Suppressor macrophage (primary cell): ENCODE measurements around the gene LYPLA2.
"Not testable (repeated sequence)": the region's sequence is repeated elsewhere in the genome, so short reads cannot be mapped to it uniquely, and the experiment has no call there.

Experiments
- DNase-seq, 4 experiments: peaks; one replicate each; pipeline ENCODE4 v3.0.0-alpha.2; 2020 to 2022

LYPLA2 gene

DNA sequence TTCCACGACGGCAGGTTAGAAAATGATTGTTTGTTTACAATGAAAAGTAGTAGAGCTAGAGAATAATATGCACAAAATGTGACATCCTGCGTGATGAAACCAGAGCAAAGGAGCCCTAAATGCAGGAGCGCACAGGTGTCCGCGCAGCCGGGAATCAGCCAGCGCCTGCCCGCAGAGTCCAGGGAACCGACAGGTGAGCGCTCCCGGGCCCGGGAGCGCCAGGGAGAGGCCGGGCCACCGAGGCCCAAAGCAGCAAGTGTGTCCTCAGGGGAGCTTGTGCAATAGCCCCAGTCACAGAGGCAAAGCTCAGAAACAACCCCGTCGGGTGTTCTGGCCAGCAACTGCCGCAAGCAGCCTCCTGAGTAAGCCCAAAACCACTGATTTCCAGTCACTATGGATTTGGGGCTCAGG is 10.4 kb downstream of the LYPLA2 start:
- peak in 3 of 4 experiments; percentile 44 to 63 (median 51) for DNase-seq

DNA sequence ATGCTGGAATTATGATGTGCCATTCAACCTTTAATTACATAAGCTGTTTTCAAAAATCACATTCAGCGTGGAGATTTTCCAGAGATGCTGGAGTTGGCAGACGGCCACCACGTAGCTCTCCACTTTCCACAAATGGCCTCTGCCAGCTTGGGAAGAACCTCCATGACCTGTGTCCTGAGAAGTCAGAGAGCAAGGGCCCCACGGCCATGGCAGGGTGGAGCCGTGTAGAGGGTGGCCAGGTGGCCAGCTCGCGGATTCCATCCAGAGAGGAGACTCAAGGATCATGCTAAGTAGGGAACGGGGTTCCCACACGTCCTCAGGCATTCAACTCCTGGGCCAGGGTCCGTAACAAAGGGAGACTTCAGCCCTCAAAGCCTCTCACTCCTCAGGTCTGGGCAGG is 10.9 kb downstream of the LYPLA2 start:
- no peak for DNase-seq

GRCh38 chr1:23802809-23803342 is 11.9 kb downstream of the LYPLA2 start:
- not testable (repeated sequence) for DNase-seq

GRCh38 chr1:23803674-23804073 is 12.7 kb downstream of the LYPLA2 start:
- no peak for DNase-seq

DNA sequence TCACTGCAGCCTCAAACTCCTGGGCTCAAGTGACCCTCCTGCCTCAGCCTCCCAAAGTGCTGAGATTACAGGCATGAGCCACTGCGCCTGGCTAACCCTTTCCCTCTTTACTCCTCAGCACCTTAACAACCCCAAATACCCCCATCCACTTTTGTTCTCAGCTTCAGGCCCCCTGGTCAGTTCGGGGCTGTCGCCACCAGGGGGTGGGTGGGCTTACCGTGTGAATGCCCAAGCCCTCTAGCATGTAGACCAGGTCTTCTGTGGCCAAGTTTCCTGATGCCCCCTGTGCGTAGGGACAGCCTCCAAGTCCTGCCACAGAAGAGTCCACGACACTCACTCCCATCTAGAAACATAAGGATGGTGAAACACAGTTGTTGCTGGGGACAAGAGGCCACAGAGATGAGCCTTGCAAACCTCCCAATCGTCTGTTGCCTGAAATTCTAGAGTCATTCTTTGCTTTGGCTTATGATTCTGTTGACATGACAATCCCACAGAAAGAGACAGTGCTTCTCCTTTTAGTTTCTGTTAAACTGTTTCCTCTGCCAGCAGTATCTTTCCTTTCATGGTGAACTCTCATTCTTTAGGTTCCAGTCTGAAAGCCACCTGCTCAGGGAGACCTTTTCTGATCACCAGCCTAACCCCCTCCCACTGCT is 13.4 kb downstream of the LYPLA2 start:
- peak; percentile 32 to 58 (median 53) for DNase-seq

- DNase-seq: no peak
These were observed 14.1 kb downstream of the LYPLA2 start for GRCh38 chr1:23805025-23805424.

DNA sequence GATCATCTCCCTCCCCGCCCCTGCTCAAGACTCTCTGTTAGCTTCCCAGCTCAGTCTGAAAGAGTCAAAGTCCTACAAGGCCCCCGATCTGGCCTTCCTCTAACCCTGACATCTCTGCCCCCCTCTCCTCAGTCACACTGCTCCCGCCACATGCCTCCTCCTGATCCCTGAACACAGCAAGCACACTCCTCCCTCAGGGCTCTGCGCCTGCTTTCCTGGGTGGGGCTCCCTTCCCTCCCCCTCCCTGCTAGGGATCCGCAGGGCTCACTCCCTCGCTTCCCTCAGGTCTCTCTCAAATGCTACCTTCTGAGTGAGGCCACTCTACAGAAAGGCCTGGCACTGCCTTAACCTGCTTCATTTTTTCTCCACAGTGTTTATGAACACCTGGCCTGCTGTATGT is 15.3 kb downstream of the LYPLA2 start:
- no peak for DNase-seq

DNA sequence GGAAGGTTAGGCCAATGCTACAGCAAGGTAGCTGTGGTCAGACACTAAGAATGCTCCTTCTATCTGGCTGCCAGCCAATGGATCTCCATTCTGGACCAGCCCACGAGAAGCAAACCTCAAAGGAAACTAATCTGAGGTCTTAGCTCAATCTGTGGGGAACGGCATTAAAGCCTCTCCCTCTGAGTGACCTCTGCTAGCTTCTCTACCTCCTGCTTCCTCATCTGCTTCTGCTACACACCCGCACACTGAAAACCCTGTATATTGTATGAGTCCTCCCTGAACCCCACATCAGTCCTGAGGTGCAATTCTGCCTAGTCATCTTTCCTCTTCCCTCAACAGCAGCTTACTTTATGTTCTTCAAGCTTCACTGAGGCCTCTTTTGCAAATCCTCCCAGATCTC is 16.5 kb downstream of the LYPLA2 start:
- DNase-seq: peak; percentile 16 to 56 (median 43)

DNA sequence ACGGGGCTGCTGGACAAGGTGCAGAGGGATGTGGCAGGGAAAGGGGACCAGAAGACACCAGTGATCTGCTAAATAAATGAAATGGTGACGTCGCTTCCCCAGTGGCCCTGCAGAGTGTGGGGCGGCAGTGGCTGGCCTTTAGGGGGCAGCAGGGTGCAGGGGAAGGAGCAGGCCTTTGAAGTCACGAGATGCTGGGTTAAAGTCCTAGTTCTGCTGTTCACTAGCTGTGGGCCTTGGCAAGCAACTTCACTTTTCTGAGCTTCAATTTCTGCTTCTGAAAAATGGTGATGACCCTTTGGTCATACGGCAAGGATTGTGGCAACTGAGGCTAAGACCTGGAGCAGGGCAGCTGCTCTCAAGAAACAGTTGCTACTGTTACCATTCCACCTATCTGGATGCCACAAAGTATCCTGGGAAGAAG is 18.8 kb downstream of the LYPLA2 start:
- peak; percentile 94 to 97 (median 96) for DNase-seq

DNA sequence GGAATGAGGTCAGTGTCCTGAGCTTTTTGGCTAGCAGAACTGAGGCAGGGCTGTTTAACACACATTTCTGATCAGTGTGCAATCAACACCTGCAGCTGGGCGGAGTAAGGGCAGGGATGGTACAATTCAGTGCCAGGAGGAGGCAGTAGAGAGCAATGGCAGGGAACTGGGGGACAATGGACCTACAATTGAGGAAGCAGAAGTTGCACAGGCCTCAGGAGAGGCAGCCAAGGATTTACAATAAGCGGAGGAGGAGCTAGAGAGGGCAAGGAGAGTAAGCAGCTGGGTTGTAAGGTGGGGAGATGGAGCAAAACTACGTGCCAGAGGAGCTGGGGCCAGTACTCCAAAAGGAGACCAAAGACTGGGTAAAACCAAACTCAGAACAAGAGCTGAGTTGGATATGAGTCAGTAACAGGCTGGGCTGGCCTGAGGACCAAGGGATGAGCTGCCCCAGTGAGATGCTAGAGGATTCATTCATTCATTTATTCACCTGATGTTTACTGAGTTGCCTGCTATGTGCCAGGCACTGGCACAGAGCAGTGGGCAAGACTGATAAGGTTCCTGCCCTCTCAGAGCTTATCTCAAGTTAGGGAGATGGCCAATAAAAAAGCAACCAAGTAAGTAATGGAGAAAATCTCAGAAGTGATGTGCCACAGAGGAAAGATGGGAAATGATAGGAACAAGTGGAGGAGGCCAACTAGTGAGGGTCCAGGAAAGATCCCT is 20.0 kb downstream of the LYPLA2 start:
- DNase-seq: peak; percentile 87 to 94 (median 91)

GRCh38 chr1:23814016-23814415 is 23.1 kb downstream of the LYPLA2 start:
- DNase-seq: no peak

DNA sequence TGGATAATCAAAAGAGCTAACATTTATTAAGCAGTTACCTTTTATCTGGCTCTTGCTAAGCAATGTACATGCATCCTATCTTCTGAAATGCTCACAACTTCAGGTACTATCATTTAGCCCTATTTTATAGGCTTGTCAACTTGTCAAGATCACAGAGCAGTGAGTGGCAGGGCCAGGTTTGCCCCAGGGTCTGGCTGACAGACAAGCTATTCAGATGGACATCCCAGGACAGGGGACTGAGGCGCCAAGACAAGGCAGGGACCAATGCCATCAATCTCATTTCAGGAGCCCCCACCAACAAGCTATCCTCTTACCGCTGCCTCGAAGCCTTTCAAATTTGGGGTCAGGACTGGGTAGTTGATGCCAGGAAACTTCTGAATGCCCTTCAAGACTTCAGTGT is 25.4 kb downstream of the LYPLA2 start:
- DNase-seq: no peak

GRCh38 chr1:23816906-23817305 is 26.0 kb downstream of the LYPLA2 start:
- DNase-seq: no peak

- no peak for DNase-seq
These were observed 26.7 kb downstream of the LYPLA2 start for GRCh38 chr1:23817633-23818032.

DNA sequence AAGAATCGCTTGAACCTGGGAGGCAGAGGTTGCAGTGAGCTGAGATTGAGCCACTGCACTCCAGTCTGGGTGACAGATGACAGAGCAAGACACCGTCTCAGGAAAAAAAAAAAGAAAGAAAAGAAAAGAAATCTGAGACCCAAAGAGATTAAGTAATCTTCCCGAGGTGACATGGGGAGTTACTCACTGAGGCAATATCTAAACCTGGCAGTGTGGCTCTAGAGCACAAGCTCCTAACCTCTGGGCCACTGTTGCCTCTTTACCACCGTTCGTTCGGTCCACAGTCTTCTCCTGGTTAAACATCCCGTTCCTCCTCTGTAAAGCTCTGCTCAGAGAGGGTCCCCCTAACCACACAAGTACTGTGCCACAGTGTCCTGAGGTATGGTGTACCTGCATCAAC is 32.8 kb downstream of the LYPLA2 start:
- no peak for DNase-seq

DNA sequence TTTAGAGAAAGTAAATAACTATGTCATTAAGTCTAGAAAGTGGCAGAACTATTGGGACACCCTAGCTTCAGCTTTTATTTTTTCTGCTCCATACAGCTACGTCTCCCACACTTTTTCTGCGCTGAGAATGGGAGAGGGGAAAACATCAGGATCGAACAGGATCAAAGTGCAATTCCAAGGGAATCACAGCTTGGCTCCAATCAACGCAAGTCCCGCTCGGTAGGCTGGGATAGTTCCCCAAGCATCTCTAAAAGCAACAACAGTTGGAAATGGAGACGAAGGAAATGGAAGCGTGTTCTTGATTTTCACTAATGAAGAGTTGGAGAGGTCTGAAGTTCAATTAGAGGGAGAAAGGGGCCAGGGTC is 33.7 kb downstream of the LYPLA2 start:
- DNase-seq: peak in 2 of 4 experiments; percentile 16 to 20

DNA sequence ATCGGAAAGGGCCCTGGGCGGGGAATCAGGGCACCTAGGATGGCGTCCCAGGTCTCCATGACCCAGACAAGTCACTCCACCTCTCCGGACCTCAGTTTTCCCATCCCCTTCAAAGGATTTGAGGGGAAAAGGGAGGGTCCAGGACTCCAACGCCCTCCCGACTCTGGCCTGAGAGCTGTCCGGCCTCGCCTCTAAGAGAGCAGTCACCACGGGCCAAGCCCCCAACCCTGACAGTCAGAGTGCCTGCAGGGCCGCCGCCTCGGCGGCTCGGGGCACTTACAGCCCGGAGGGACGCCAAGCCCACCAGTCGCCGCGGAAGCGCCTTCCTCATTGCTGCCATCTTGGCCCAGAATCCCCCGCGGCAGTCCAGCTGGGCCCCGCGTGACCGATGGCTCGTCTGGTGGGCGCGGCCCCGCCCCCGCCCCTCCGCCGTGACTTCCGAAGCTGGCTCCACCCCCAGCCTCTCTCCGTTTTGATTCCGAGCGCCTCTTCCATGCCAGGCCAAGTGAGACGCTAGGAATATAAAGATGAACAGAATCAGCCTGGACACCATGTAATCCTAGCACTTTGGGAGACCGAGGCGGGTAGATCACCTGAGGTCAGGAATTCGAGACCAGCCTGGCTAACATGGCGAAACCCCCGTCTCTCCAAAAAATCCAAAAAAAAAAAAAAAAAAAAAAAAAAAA is 34.3 kb downstream of the LYPLA2 start, which contains the start of gene HMGCL:
Gene HMGCL, minus strand, starts transcription at position 354 of the 686 bp plus-strand sequence. Its CDS starts 14 bp downstream, at position 340.
- peak; percentile 94 to 97 (median 96) for DNase-seq

DNA sequence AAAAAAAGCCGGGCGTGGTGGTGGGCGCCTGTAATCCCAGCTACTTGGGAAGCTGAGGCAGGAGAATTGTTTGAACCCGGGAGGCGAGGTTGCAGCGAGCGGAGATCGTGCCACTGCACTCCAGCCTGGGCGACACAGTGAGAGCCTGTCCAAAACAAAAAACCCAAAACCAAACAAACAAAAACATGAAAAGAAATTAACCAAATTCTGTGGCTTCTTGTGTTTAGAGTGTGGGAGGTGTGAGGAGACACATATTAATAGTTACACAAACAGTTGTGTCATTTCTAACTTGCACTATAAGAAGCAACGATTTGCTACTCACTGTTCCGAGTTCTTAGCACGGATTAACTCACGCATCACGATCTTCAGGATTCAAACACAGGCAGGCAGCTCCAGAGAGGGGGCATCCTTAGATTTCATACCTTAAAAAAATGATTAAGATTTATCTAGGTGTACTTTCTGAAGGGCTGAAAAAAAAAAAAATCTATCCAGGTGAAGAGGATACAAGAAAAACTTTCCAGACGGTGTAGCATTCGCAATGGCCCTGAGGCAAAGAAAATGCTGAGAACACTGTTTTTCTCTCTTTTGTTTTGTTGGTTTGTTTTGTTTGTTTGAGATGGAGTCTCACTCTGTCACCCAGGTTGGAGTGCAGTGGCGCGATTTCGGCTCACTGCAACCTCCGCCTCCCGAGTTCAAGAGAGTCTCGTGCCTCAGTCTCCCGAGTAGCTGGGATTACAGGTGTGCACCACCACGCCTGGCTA is 35.0 kb downstream of the LYPLA2 start:
- DNase-seq: no peak

- DNase-seq: not testable (repeated sequence)
These were observed 35.6 kb downstream of the LYPLA2 start for GRCh38 chr1:23826590-23826989.

- DNase-seq: no peak
These were observed 36.8 kb downstream of the LYPLA2 start for GRCh38 chr1:23827717-23828116.

DNA sequence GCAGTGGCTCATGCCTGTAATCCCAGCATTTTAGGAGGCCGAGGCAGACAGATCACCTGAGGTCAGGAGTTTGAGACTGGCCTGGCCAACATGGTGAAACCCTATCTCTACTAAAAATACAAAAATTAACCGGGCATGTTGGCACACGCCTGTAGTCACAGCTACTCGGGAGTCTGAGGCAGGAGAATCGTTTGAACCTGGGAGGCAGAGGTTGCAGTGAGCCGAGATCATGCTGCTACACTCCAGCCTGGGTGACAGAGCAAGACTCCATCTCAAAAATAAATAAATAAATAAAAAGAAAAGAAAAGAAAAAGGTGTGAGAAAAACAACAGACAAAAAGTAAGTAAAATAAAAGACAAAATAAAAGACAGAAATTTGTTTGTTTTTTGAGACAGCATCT is 43.2 kb downstream of the LYPLA2 start:
- not testable (repeated sequence) for DNase-seq

DNA sequence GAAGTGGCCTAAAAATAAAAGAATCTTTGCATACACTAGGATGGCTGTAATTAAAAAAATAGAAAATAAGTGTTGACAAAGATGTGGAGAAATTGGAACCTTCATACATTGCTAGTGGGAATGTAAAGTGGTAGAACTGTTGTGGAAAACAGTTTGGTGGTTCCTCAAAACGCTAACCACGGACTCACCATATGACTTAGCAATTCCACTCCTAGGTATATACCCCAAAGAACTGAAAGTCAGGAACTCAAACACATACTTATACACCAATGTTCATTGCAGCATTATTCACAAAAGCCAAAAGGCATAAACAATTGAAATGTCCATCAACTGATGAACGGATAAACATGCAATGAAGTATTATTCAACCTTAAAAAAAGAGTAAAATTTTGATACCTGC is 45.1 kb downstream of the LYPLA2 start:
- peak in 2 of 4 experiments; percentile 40 to 50 for DNase-seq
